Stimulated activated CD8-positive, alpha-beta memory T cell treated with anti-CD3 and anti-CD28 coated beads, Interleukin-12 subunit alpha, Interleukin-12 subunit beta, amount 100 ng/mL, for 24 hours (primary cell): Measurements from ENCODE around the gene TRIM52.

Experiments used
- DNase-seq: peaks from one replicate; pipeline ENCODE4 v3.0.0-alpha.2; 2020; ENCODE audit errors: extremely low read depth

The TRIM52 gene

DNA sequence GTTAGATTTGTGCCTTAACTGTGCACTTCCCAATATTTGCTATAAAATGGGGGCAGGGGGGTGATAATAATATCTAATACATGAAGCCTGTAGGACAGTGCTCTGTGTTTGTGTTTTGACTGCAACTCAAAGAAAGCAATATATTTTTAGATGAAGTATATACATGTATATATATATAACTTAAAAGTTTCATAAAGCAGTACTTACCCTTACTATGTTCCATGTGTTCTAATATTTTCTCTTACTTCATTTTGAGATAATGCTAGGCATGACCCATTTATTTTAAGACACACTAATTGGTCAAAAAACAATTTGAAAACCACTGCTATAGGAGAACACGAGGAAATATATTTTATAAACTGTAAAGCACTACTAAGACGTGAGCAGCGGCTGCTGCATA is 2.4 kb downstream of the TRIM52 start:
- DNase-seq, result no peak

DNA sequence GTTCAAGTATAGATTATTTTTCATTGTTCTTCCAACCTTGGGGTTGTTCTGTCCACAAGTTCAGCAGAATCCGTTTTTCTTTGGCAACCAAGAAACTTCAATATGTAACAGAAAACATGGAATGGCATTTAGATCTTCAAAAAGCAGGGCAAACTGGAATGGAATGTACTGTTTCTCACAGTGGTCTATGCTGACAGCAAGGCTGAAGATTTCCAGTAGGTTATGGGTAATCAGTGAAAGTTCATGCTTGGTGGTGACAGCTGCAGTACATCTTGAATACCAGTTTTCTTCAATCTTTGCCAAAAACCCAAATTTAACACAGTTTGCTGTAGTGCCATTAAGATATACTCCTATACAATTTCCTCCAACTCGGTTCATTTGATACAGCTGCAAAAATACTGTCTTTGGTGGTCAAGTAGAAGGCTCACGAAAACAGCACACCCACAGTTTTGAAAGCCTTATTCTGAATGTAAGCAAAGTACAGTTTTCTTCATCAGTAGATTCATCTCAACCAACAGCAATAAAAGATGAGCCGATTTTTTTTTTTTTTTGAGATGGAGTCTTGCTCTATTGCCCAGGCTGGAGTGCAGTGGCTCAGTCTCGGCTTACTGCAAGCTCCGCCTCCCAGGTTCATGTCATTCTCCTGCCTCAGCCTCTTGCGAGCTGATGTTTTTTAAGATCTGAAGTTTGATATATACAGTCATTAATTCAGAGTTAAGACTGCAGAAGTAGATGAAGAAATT is 4.9 kb downstream of the TRIM52 start:
- DNase-seq, result no peak

DNA sequence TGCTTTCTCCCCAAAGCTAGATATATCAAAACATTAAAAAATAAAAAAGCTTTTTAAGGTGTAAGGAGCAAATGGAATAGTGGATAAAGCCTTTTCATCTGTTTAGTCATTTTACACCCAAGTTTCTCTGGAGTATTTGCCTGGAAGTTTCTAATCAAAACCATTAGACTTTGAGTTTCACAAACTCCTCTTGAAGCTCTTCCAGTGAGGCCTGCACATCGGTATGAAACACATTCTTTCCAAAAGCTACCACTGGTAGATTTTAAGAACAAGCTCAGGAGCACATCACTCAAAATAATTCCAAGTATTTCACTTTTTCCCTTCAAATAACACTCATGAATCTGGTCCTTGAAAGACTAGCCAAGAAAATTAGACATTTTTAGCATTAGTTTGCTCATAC is 5.7 kb downstream of the TRIM52 start:
- no peak for DNase-seq

DNA sequence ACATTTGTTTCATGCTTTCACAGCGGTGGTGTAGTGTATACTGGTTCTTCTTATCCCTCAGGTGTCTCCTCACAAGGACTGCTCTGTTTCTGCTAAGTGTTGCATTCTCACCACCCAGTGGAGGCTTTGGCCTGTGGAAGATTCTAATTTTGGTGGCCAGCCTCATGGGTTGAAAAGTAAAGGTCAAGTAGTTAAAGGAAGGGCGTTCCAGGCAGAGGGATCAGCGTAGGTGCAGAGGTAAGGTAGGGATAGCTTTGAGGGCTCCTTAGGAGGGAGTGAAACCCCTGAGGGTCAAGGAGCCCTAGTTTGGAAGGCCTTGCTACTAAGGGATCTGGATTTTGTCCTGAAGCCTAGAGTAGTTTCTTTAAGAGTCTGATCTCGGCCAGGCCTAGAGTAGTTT is 12.7 kb downstream of the TRIM52 start:
- no peak for DNase-seq

DNA sequence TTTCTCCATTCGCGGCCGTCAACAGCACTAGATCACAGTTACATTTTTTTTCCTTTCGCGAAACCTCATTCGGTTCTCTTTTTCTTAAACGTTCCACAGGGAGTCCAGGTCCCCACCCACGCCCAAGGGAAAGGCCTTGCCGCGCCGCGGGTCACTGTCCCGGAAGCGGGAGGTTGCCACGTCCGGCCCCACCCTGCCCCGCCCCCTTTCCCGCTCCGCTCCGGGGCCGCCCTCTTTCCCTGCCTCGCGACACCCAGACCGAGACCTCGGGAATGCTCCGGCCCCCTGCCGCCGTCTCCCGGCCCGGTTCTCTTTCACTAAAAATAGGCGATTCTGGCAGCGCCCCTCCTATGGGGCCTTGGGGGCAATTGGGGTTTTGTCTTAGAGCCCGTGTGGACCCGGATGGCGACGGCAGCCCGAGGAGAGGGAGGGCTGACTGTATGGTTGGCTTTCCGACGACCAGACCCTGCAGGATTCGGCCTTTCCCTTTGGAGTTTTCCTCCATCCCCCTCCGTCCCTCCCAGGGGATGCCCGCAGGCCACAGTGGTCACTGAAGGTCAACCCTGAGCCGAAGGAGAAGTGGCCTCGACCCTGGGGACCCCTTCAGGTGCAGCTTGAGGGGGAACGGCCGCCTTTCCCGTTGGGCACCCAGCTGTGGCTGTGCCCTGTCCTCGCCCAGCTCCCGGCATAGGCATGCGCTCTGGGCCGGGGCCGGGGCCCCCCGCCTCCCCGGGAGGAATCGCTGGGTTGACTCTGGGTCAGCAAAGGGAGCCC is 14.5 kb downstream of the TRIM52 start:
- peak; percentile 70 for DNase-seq

DNA sequence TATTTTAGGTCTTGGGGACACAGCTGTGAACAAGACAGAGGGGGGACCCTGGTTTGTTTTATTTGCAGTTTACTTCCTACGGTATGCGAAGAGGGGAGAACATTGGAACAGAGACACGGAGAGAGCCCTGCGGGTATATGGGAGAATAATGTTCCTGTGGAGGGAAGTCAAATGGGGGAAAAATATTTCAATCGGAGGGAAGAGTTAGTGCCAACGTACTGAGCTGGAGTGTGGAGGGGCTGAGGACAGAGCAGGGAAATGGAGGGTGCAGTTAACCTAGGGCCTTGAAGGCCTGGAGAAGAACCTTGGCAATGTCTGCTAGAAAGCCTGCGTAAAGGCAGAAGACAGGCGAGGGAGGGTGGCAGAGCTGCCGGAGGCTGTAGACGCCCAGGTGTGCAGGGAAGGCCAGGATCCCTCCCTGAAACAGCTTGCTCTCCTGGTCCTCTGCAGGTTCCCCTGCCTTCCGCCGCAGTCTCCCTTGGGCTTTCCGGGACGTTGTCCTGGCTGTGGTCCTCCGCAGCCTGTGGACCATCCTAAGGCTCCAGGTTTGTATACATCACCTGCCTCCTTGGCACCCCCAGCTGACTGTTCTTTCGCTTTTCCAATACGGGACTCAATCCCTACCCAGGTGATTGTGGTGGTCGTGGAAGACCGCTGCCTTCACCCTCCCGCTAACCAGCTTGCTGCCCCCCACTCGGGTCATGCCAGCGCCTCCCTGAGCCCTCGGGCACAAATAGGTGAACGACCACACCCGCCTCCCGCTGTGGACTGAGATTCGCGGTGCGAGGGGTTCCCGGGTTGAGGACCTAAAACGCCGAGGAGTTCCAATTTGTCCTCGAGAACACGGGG is 15.3 kb downstream of the TRIM52 start:
- no peak for DNase-seq

DNA sequence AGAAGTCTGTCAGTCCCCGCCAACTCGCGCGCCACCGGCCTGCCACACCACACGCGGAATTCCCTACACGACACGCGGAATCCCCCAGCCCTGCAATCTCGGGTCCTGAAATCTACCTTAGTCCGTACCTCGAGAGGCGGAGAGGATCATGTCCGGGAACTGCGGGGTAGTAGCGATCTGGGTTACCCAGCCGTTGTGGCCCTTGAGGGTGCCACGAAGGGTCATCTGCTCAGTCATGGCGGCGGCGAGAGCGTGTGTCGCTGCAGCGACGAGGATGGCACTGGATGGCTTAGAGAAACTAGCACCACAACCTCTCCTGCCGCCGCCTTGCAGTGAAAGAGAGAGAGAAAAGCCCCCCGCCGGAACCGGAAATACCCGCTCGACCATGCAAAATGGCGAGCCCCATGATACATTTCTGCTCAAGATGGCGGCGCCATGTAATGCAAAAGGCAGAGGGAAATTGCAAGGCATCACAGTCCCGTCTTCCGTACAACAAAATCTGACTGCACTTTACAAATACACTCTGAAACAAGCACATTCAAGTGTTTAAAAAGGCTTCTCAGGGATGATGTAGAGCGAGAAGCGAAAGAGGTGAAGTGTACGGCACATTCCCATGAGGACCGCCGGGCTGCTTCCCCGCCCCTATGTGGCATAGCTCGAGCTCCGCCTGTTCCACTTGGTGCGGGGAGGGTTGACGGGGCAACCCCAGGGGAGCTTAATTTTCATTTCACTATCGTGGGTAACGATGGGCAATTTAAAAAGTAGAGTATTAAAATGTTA is 17.2 kb downstream of the TRIM52 start, which contains the start of gene RACK1:
RACK1 (minus strand) TSS at position 343 of the 780 bp plus-strand sequence; CDS start at position 237, 106 bp downstream.
- DNase-seq, result peak; percentile 81

DNA sequence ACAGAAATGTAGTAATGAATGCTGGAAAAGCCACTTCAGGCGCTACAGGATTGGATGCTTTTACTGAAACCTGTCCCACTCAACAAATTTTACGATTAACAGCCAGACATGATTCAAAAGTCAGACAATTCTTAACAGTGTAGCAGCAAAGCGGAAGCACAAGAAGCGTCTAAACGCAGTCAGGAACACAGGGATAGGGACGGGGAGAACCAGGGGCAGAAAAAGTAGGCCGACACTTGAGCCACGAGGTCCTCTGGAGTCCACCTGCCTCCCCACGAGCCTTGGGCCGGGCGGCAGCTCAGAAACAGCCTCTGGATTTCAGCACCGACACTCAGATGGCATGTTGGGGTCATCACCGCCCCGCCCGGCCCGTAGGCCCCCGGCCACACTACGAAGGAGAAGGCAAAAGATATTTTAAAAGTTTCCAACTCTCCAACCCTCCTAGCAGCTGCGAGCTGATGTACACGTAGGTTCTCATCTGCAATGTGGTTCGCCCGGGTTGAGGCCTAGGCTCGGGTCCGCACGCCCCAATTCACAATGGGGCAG is 17.9 kb downstream of the TRIM52 start:
- DNase-seq, result no peak

DNA sequence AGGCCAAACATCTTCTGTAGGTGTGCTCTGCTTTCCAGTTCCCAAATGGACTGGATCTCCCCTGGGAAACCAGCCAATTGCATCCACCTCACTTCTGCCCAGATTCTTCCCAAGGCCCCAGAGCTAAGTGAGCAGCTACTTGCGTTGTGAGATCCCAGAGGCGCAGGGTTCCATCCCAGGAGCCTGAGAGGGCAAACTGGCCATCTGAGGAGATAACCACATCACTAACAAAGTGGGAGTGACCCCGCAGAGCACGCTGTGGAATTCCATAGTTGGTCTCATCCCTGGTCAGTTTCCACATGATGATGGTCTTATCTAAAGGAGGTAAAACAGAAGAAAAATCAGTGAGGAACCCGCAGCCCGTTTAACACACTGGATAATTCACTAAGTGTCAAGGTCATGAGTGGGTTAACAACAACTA is 18.9 kb downstream of the TRIM52 start:
- DNase-seq, result no peak

DNA sequence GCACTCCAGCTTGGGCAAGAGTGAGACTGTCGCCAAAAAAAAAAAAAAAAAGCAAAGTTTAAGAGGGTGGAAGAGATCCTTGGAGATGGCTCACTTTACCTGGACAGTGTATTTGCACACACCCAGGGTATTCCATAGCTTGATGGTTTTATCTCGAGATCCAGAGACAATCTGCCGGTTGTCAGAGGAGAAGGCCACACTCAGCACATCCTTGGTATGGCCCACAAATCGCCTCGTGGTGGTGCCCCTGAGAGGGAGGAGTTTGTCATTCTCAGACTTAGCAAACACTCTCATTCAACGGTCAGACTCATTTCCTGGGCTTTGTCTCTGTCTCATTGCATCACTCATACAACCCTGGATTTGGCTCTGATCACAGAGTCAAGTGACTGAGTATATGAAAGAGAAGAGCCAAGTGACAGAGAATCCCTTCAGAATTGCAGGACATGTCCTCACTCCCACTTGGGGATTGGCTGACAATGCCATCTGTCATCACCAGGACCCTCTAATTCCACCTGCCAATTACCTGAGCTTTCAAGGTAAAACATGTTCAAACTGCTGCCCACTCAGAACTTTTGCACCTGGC is 19.5 kb downstream of the TRIM52 start:
- no peak for DNase-seq

DNA sequence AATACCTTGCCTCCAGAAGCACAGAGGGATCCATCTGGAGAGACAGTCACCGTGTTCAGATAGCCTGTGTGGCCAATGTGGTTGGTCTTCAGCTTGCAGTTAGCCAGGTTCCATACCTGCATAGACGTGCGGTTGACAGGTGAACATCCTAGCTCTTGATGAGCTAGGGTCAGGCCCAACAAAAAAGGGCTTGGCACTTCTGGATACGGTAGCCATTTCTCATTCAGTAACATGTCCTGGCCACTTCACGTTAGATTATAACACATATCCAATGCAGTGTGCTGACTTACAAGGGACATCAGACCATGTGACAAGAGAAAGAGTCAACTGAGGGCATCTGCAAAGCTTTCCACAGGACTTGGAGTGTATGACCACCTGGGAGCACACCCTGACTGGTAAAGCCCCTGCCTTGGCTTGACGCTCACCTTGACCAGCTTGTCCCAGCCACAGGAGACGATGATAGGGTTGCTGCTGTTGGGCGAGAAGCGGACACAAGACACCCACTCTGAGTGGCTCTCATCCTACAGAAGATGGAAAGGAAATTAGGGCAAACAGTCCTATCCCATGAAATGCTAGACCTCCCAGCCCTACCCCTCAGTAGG is 21.8 kb downstream of the TRIM52 start:
- DNase-seq, result no peak

DNA sequence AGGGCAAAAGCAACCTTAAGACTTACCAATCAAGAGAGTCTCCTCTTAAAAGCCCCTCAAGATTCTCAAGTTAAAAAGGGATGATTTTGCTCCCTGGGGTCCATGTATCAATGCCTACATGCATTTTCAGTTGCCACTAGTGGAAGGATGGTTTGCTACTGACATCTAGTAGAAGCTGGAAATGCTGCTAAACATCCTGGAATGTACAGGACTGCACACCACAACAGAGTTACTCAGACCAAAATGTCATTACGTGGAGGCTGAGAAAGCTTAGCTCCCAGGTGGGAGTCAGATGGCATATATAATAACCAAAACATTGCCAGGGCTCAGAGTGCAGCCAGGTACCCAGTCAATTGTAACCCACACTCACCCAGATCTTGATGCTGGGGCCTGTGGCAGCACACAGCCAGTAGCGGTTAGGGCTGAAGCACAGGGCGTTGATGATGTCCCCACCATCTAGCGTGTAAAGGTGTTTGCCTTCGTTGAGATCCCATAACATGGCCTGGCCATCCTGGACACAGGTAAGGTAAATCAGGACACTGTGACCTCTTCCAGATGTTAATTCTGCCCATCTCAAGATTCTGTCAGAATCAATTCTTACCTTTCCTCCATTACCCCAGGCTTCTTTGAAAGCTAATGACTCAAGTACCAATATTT is 23.1 kb downstream of the TRIM52 start:
- no peak for DNase-seq

DNA sequence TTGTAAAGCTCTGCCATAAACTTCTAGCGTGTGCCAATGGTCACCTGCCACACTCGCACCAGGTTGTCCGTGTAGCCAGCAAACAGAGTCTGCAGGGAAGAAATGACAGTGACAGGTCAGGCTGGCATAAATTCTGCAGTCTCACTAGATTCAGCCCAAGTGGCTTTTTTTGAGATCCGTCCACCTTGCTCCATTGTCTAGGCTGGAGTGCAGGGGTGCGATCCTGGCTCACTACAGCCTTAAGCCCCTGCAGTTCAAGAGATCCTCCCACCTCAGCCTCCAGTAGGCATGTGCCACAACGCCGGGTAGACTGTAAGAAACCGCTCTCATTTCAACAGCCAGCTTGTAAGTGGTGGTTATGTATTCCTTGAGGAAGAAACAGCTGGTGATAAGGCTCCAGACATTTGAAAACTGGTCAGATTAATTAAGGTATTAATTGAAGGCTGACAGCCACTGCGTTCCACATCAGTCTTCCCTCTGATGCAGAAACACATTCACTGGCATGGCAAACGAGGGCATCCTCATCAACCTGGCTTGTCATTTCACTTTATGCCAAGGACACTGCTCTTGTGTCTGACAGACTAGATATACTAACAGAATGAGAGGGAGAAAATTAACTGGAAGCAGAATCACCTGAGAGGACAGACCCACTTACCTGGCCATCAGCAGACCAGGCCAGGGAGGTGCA is 23.8 kb downstream of the TRIM52 start:
- DNase-seq, result no peak

DNA sequence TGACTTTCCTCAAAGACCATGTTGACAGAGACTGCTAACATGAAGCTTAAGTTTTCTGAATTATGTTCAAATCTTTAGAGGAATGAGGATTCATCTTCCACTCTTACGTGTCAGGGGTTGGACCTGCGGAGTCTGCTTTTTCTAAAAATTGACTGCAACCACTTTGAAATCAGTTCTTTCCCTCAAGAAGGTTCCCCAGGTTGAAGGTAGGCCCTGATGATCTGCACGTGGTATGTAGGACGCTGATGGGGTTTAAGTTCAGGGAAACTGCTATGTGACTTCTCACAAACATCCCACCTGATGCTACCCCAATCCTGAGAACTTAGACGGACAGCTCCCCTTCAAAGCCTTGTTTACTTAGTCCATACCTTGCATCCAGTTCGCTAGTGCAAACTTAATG is 24.5 kb downstream of the TRIM52 start:
- no peak for DNase-seq

DNA sequence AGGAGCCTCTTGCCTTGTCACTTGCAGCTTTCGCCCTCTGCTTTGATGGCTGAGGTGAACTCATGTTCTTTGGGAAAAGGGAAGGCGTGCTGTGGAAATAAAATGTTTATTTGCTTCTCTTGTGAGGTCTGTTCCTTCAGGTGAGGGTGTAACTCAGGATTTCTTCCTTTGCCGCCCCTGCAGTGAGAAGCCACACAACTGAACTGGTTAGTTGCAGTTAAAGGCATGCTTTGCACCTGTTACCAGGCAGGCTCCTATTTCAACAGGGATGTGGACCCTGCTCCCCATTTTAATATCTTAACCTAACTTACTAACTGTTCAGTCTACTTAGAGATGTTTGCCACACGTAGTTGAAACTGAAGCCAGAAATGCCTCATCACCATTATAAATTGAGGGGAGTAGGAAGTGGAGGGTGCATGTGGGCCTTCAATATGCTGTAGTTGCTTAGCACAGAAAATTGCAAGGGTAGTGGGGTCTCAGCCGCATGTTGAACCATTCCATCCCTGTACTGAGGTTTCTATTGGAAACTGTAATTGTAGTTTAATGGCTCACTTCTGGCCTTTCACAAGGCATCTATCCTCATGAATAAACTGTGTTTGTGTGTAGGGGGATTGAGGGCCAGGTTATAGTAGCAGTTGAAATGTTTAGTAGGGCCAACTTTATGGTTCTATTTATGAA is 25.1 kb downstream of the TRIM52 start:
- no peak for DNase-seq

DNA sequence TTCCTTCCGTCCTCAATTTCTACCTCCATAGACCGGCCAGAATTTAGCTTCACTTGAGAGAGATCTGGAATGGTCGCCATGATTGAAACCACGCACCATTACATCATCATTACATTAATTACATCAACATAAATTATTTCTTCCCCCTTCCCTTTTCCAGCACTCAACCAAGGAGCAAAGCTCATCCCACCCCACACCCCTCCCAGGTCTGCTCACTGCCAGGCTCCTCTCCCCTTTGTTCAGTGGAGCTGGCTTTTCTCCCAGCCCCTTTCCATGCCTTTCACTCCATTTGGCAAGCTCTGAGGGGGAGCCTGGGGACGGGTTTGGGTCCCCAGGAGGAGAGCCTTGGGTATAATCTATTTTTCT is 25.6 kb downstream of the TRIM52 start:
- no peak for DNase-seq

DNA sequence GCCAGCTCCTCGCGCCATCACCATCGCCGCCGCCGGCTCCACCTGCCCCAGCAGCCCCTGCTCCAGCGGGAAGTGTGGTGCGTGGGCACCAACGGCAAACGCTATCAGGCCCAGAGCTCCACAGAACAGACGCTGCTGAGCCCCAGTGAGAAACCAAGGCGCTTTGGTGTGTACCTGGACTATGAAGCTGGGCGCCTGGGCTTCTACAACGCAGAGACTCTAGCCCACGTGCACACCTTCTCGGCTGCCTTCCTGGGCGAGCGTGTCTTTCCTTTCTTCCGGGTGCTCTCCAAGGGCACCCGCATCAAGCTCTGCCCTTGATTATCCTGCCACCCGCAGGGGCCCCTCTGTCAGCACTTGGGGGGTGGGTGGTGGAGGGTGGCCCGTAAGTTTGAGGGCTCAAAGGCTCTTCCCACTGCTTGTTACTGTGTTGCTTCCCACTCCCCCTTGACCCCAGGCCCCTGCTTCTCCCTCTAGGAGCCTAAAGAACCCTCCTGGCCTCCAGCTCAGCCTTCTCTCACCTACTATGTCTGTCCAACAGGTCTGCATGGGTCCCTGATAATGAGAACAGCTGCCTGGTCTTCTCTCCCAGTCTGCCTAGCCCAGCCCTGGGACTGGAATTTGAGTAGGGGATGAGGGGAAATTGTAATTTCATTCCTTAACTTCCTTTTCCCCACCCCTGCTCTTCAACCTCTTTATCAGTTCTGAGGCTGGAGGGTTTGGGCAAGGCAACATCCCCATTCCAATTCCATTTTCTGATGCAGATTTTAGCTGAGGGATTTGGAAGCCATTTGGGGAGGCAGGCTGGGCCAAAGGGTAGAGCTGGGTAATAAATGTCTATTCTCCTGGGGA is 26.3 kb downstream of the TRIM52 start:
- DNase-seq, result no peak
